GM18909 (cell line): Measurements from ENCODE around the gene PRPF6.

Experiments
- ATAC-seq: cut with Tn5 transposase; IDR thresholded peaks from one replicate; pipeline ENCODE4 v1.9.1; 2021; ENCODE audit warnings: mild to moderate bottlenecking; ENCODE audit not compliant: unreplicated experiment, poor library complexity

The PRPF6 gene

GRCh38 chr20:64042054-64042781, 61.3 kb downstream of the PRPF6 start:
- ATAC-seq, result no peak

GRCh38 chr20:64043768-64044167, 62.8 kb downstream of the PRPF6 start:
- ATAC-seq, result no peak

GRCh38 chr20:64044484-64045247, 63.7 kb downstream of the PRPF6 start:
- no peak for ATAC-seq

- no peak for ATAC-seq
These were observed 64.5 kb downstream of the PRPF6 start for GRCh38 chr20:64045346-64046011.

GRCh38 chr20:64047046-64047389, 66.1 kb downstream of the PRPF6 start:
- ATAC-seq, result no peak

GRCh38 chr20:64047968-64048401, 67.1 kb downstream of the PRPF6 start:
- no peak for ATAC-seq

GRCh38 chr20:64048402-64049044, 67.6 kb downstream of the PRPF6 start:
- no peak for ATAC-seq

- no peak for ATAC-seq
These were observed 68.3 kb downstream of the PRPF6 start, which contains the start of gene SOX18 for GRCh38 chr20:64049060-64049877. Gene SOX18, minus strand, starts transcription at chr20:64049639. Its CDS starts 123 bp downstream, at chr20:64049516.

- ATAC-seq, result no peak
These were observed 68.9 kb downstream of the PRPF6 start for GRCh38 chr20:64049878-64050260.

- no peak for ATAC-seq
These were observed 69.5 kb downstream of the PRPF6 start for GRCh38 chr20:64050261-64051032.

- no peak for ATAC-seq
These were observed 70.1 kb downstream of the PRPF6 start for GRCh38 chr20:64051033-64051452.

- ATAC-seq, result no peak
These were observed 70.8 kb downstream of the PRPF6 start for GRCh38 chr20:64051561-64052325.

GRCh38 chr20:64052326-64052722, 71.4 kb downstream of the PRPF6 start:
- no peak for ATAC-seq

GRCh38 chr20:64052987-64053840, 72.3 kb downstream of the PRPF6 start:
- ATAC-seq, result no peak

GRCh38 chr20:64053841-64054661, 73.1 kb downstream of the PRPF6 start:
- ATAC-seq, result no peak

- ATAC-seq, result no peak
These were observed 74.5 kb downstream of the PRPF6 start for GRCh38 chr20:64055396-64055892.
